Keratinocyte (primary cell): ENCODE data around the gene UXS1. TPM values are rescaled to one million over a fixed set of nuclear protein-coding genes. Genes with fewer than 3 reads are reported as not detected.

ENCODE experiments used
- DNase-seq: peaks from one replicate; pipeline ENCODE4 v3.0.0-alpha.2; 2011; ENCODE audit warnings: low read depth, missing footprints, low spot score
- FAIRE-seq: peaks from 2 replicates; lab custom pipeline; 2011; peaks lifted over from hg19 to GRCh38; lab: Jason Lieb, UNC
- H2AFZ ChIP-seq: 2 replicates; pipeline ENCODE4 v1.6.0; 2012; ENCODE audit warnings: low read length, control low read depth, inconsistent platforms; ENCODE audit not compliant: control insufficient read depth
- H3K27ac ChIP-seq: 2 replicates; pipeline ENCODE4 v1.5.1; 2011; ENCODE audit warnings: low read length; ENCODE audit not compliant: control insufficient read depth, insufficient read depth
- H3K27me3 ChIP-seq: 3 replicates; pipeline ENCODE4 v1.6.0; 2011; ENCODE audit warnings: low read length; ENCODE audit not compliant: control insufficient read depth, insufficient read depth; ENCODE audit errors: extremely low read depth
- H3K36me3 ChIP-seq, 2 experiments: 2 replicates in 1 of 2; 3 replicates in 1 of 2; pipeline ENCODE4 v1.5.1; 2011; ENCODE audit warnings: low read length in 2 of 2, mild to moderate bottlenecking in 1 of 2; ENCODE audit not compliant: control insufficient read depth in 2 of 2, insufficient read depth in 2 of 2; ENCODE audit errors: extremely low read depth in 1 of 2
- H3K4me1 ChIP-seq: 3 replicates; pipeline ENCODE4 v1.5.1; 2011; ENCODE audit warnings: low read length; ENCODE audit not compliant: control insufficient read depth, insufficient read depth; ENCODE audit errors: extremely low read depth
- H3K4me2 ChIP-seq: 3 replicates; pipeline ENCODE4 v1.6.0; 2011; ENCODE audit warnings: low read depth, low read length; ENCODE audit not compliant: control insufficient read depth, insufficient read depth; ENCODE audit errors: extremely low read depth
- H3K4me3 ChIP-seq, 3 experiments: fragments of 200-600 bp in 1 of 3; sonication (generic) in 1 of 3; 2 replicates in 2 of 3; 3 replicates in 1 of 3; pipeline ENCODE4 v1.5.1; 2011 to 2016; ENCODE audit warnings: low read length in 3 of 3, mild to moderate bottlenecking in 3 of 3, control low read depth in 2 of 3, inconsistent platforms in 1 of 3, low read depth in 1 of 3, mixed read lengths in 1 of 3, mixed run types in 1 of 3, moderate library complexity in 1 of 3; ENCODE audit not compliant: control insufficient read depth in 2 of 3, insufficient read depth in 2 of 3; ENCODE audit errors: extremely low read depth in 1 of 3
- H3K79me2 ChIP-seq: 2 replicates; pipeline ENCODE4 v1.6.0; 2012; ENCODE audit warnings: low read length; ENCODE audit not compliant: control insufficient read depth, insufficient read depth
- H3K9ac ChIP-seq: 3 replicates; pipeline ENCODE4 v1.6.0; 2011; ENCODE audit warnings: low read length; ENCODE audit not compliant: control insufficient read depth, insufficient read depth; ENCODE audit errors: extremely low read depth
- H3K9me1 ChIP-seq: 3 replicates; pipeline ENCODE4 v1.6.0; 2011; ENCODE audit warnings: low read length; ENCODE audit not compliant: control insufficient read depth, insufficient read depth; ENCODE audit errors: extremely low read depth
- H3K9me3 ChIP-seq: 2 replicates; pipeline ENCODE4 v1.5.1; 2012; ENCODE audit warnings: low read depth, low read length; ENCODE audit not compliant: control insufficient read depth
- H4K20me1 ChIP-seq: 3 replicates; pipeline ENCODE4 v1.6.0; 2011; ENCODE audit warnings: low read length; ENCODE audit not compliant: control insufficient read depth, insufficient read depth; ENCODE audit errors: extremely low read depth
- EZH2 ChIP-seq: IDR thresholded peaks from one replicate; pipeline ENCODE4 v1.6.1; 2012; ENCODE audit warnings: inconsistent platforms, mild to moderate bottlenecking, low read length, moderate library complexity
- dilution Hi-C: fragments of 300-500 bp; cut with MboI; formaldehyde crosslinking; loops from one replicate; pipeline ENCODE4 v1.7.0; 2020; ENCODE audit warnings: low sequenced_read_pairs; ENCODE audit not compliant: extremely low pct_ligation_motif_present
- polyA plus RNA-seq, 5 experiments: library from polyadenylated mRNA; depleted of rRNA in 3 of 5; stranded (reverse) in 3 of 5; stranded (forward) in 1 of 5; unstranded in 1 of 5; fragments of >200 nt; gene quantifications; 1 replicate in 1 of 5; 2 replicates in 3 of 5; 3 replicates in 1 of 5; pipeline versions ENCODE4 v1.2.1 to v1.2.3, GENCODE V29; 2011 to 2012; ENCODE audit warnings: missing spikeins in 2 of 5, low read depth in 1 of 5, low replicate concordance in 1 of 5
- TF ChIP-seq, protein P1 (sequence below), 3 experiments: IDR thresholded peaks in 1 of 3; conservative IDR thresholded peaks in 1 of 3; optimal IDR thresholded peaks in 1 of 3; 2 replicates in 2 of 3; 3 replicates in 1 of 3; pipeline versions ENCODE3 to v1.5.1; 2011; ENCODE audit warnings: low read length in 3 of 3, mild to moderate bottlenecking in 3 of 3, moderate library complexity in 2 of 3, control low read depth in 1 of 3, inconsistent platforms in 1 of 3; ENCODE audit not compliant: insufficient read depth in 2 of 3; ENCODE audit errors: extremely low read depth in 1 of 3

UXS1 gene
- polyA plus RNA-seq, 1 donor (not counting 4 experiments of a cell fraction or from before 2014, with no cell fraction given), result 43.5 TPM

- Histone ChIP-seq H3K4me1 (peaks cover 6% of the 10 kb centered on the region), H3K36me3 (peaks cover 18% of the 10 kb centered on the region in 2 experiments), H3K4me2 (no peak overlapping the region), H3K4me3 (no peak overlapping the region), H3K9ac (no peak overlapping the region), H3K27ac (no peak overlapping the region), H2AFZ (no peak overlapping the region), H3K79me2 (no peaks in the 10 kb centered on the region), H3K27me3 (no peaks in the 10 kb centered on the region), H3K9me1 (no peaks in the 10 kb centered on the region), H4K20me1 (no peaks in the 10 kb centered on the region), H3K9me3 (no peaks in the 10 kb centered on the region)
- dilution Hi-C loops, result no loop called here
- FAIRE-seq (no peak), DNase-seq (no peak)
- no peak for TF ChIP-seq EZH2
- TF ChIP-seq, protein P1, sequence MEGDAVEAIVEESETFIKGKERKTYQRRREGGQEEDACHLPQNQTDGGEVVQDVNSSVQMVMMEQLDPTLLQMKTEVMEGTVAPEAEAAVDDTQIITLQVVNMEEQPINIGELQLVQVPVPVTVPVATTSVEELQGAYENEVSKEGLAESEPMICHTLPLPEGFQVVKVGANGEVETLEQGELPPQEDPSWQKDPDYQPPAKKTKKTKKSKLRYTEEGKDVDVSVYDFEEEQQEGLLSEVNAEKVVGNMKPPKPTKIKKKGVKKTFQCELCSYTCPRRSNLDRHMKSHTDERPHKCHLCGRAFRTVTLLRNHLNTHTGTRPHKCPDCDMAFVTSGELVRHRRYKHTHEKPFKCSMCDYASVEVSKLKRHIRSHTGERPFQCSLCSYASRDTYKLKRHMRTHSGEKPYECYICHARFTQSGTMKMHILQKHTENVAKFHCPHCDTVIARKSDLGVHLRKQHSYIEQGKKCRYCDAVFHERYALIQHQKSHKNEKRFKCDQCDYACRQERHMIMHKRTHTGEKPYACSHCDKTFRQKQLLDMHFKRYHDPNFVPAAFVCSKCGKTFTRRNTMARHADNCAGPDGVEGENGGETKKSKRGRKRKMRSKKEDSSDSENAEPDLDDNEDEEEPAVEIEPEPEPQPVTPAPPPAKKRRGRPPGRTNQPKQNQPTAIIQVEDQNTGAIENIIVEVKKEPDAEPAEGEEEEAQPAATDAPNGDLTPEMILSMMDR (optimal IDR thresholded peaks at IDR 0.05 in 1 of 3, IDR thresholded peaks at IDR 0.05 in 1 of 3, conservative IDR thresholded peaks at IDR 0.05 in 1 of 3; ENCODE audit: extremely low read depth in 1 of 3, insufficient read depth in 2 of 3, low read length in 3 of 3), result no peak
These were observed 96.8 kb downstream of the UXS1 start for GRCh38 chr2:106097038-106098000.

DNA sequence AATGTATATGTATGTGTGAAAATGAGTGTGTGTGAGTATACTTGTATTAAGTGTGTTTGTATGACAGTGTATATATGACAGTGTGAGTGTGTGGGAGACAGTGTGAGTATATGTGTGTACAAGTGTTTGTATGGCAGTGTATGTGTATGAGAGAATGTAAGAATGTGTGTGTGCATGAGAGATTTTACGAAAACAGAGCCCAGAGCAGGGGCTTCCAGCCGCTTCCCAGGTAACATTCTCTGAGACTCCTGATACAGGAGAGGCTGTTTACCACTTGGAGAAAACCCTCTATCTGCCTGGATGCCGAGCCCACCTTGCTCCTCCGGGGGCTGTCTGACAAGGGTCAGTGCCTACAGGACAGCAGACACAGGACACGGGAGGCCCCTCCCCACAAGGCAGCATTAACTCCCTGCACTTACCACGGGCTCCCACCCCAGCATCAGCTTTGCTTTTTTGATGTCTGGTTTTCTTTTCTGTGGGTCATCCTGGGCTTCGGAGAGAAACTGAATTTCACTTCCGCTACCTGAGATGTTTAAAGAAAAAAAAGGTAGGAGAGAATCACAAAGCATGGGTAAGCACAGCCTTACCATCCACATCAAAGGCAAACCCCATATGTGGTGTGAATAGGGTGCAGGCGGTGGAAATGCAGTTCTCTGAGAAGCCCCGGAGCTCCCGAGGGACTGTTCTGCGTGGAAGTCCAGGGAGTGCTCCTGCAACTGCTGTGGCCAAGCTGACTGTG is 97.6 kb downstream of the UXS1 start:
- TF ChIP-seq EZH2, result no peak
- TF ChIP-seq, protein P1 (optimal IDR thresholded peaks at IDR 0.05 in 1 of 3, IDR thresholded peaks at IDR 0.05 in 1 of 3, conservative IDR thresholded peaks at IDR 0.05 in 1 of 3; ENCODE audit: extremely low read depth in 1 of 3, insufficient read depth in 2 of 3, low read length in 3 of 3), result no peak
- H3K4me2 ChIP-seq, result no peak overlapping the region
- no peak overlapping the region for H3K4me3 ChIP-seq
- H3K4me1 ChIP-seq, result peaks cover 6% of the 10 kb centered on the region
- H3K27ac ChIP-seq, result no peak overlapping the region
- no peak for DNase-seq
- dilution Hi-C loops, result no loop called here
- H3K9me3 ChIP-seq, result no peaks in the 10 kb centered on the region
- H3K27me3 ChIP-seq, result no peaks in the 10 kb centered on the region
- no peak overlapping the region for H2AFZ ChIP-seq
- H3K9ac ChIP-seq, result no peak overlapping the region
- no peak for FAIRE-seq
- no peaks in the 10 kb centered on the region for H4K20me1 ChIP-seq
- H3K36me3 ChIP-seq, result peaks cover 18% of the 10 kb centered on the region in 2 experiments
- H3K79me2 ChIP-seq, result no peaks in the 10 kb centered on the region
- H3K9me1 ChIP-seq, result no peaks in the 10 kb centered on the region
